ENCODE results near the gene DSN1. TPM values are rescaled to one million over a fixed set of nuclear protein-coding genes. Genes with fewer than 3 reads are reported as not detected.

The DSN1 gene
- polyA plus RNA-seq, 3 donors = 16.8 to 22.4 (median 20.5) TPM

DNA sequence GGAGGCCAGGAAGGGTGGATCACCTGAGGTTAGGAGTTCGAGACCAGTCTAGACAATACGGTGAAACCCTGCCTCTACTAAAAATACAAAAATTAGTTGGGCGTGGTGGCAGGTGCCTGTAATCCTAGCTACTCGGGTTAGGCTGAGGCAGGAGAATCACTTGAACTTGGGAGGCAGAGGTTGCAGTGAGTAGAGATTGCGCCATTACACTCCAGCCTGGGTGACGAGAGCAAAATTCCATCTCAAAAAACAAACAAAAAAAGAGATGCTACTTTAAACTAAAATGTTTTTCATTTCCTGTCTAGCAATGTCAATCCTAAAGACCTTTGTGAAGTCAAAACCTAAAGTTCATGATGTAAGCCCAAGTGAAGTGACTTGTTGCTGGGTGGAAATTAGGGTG lies 12.9 kb downstream of the DSN1 start:
- DNase-seq = no peak

DNA sequence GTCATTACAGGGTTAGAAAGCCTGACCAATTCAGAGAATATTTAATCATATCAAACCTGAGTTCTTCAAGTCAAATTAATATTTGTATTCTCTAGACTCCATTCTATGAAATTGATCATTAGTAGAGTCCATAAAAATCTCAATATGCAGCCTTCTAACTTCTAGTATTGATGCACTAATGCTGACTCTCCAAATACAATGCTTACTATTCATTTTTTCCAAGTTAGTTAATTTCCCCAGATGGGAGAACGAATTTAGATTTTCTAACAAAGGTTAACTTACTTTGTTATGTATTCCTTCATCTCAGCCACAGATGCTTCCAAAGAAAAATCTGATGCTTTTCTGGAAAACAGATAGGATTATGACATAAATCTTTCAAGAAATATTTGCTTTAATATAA lies 15.3 kb downstream of the DSN1 start:
- DNase-seq = no peak

DNA sequence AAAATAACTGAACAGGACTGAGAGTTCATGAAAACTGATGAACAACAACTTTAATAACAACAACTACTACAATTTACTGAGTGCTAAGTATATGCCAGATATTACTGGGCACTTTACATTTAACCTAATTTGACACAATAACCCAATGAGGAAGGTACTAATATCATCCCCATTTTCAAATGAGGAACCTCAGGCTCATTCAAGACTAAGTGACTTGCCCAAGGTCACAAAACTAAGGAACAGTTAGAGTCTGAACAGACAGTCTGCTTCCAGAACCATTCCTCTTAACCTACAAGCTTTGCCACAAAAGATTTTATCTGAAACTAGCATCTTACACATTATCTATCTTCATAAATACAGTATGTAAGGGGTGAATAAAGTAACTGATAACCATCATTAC lies 17.1 kb downstream of the DSN1 start:
- DNase-seq = no peak

DNA sequence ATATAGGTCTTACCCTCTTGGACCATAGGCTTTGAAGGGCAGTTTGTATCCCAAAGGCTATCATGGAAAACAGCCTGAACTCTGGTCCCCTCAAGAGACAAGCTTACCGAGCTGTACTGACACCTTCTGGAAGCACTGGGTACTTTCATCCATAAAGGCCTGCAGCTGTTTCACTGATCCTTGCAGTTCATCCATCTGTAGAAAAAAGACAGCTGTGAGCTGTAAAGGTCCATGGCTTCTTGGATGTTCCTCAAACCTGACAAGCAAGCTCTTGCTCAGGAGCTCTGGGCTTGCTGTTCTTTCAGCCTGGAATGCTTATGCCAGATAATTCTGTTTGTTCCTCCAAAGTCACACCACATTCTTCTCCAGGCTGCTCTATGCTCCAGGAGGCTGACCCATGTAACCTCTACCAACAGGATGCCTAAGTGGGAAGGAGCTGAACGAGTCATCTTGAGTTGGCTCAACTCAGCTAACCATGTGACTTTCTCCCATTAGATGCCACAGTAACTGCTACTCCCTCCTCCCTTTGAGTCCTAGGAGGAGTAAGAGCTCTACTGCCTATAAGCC lies 18.8 kb downstream of the DSN1 start:
- peak; percentile 70 for DNase-seq

DNA sequence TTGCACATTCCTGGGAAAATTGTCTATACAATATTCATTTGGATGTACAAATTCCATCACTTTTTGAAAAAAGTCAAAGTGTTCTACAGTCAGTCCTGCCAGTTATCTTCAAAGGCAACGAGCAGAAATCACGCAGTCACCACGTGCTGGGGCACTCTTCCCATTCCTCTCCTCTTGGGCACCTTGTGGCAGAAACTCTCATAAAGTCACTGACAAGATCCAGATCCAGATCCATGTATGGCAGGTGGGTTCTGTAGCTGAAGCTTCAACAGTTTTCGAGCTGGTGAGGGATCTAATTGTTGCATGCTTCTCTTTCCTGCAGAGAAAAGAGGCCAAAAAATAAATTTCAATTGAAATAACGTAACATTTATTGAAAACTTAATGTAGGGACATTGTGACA lies 21.0 kb downstream of the DSN1 start:
- DNase-seq = no peak

DNA sequence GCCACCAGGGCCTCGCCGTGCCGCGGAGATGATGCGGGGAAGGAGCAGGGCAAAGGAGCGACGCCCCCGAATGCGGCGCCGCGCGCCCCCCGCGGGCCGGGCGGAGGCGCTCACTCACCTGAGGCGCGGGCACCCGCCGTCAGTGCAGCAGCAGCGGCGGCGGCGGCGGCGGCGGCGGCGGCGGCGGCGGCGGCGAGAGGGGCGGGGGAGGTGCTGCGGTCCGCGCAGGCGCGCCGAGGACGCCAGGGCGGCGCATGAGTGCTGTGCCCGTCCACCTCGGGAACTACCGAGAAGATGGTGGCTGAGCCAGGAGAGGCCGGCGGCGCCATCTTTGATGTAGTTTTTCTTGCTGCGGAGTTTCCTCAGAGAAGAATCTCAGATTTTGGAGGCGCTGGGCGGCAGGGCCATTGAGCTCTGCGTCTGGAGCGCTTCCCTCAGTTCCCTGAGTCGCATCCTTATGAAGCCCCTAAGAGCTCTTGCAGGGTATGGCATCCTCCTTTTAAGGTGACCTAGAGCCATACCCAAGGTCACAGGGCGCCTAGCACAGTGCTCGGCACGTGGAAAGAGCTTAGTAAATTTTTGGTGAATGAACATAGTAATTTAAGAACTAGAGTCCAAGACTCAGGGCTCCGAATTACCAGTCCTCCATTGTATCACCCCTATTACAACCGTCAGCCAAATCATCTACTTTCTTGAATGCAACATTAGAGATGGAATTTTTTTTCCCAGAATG lies 27.5 kb downstream of the DSN1 start, which contains the start of gene NDRG3:
NDRG3 (minus strand) TSS at position 164 of the 733 bp plus-strand sequence. CDS start 24,355 bp downstream, outside the sequence.
- peak; percentile 94 for DNase-seq

DNA sequence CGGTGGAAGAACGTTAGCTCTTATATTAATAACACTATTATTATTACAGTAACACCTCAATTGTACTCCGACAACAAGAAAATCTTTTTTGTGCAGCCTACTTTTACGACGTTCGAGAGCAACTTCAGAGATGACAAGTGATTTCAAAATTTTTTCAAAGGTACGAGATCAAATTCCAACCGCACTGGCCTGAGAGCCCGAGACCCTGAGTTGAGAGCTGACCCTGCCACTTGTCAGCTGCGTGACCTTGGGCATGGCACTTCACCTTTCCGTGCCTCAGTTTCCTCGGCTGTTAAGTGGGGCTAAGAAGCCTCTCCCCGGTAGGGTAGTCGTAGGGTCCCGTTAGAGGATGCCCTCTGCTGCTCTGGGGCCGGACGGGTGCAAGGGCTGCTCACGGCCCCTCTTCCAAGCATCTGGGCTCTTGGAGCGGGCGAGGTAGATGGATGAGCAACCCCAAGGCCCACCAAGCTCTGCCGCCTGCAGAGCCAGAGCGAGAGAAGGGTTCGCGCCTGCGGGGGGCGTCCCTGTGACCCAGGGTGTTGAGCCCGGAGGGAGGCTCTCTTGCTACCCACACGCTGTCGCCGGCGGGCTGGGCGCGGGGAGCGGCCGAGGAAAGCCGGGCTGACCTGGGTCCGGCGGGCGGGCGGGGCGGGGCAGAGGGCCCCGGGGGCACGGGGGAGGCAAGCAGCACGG lies 28.2 kb downstream of the DSN1 start:
- DNase-seq = no peak

DNA sequence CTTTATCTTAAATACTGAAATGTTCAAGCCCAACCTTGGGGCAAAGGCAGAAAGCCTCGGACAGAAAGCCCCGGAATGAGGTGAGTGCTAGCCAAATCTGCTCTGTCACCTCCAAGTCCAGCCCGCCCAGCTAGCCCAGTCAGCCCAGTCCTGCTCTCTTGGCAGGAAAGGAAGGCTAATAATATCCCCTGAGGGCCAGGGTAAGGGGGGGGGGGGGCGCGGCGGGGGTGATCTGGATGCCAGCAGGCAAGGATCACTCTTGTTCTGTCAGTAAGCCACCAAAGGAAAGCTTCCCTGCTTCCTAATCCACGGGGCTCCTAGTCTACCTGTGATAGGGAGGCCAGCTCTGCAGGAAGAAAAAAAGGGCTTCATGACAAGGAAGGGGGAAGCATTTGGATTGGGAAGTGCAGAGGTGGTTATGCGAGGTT lies 28.8 kb downstream of the DSN1 start:
- DNase-seq = no peak

DNA sequence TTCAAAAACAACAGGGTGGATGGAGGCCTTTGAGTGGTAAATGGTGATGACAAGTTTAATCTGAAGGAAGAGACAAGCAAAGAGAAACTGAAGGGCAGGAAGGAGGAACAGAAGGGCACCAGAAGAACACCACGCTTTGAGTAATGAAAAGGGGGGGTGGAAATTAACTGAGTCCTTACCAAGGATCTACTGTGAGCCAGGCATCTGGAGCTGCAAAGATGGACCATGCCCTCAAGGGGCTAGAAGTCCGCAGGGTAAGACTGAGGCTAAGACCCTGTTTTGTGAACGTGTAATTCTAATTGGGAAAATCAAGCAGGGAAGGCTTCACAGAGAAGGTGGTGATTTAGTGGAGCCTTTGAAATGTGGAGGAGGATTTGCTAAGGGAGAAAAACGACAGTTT lies 29.3 kb downstream of the DSN1 start:
- no peak for DNase-seq

DNA sequence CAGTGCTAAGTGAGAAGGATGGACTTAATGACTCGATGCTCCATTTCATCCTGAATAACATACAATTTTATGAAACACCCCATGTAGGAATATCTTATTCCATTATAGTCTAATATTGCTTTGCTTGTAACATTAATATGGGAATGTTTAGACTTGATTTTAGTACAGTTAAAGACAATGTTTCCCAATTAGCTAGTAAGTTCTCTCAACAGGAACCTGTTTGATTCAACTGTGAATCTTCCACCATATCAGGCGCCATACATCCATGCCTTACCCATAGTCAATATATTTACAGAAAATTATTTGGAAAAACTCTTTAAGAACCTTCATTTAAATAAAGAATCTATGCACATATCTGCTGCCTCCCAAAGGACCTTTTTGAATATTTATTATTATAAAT lies 31.0 kb downstream of the DSN1 start:
- DNase-seq = no peak

DNA sequence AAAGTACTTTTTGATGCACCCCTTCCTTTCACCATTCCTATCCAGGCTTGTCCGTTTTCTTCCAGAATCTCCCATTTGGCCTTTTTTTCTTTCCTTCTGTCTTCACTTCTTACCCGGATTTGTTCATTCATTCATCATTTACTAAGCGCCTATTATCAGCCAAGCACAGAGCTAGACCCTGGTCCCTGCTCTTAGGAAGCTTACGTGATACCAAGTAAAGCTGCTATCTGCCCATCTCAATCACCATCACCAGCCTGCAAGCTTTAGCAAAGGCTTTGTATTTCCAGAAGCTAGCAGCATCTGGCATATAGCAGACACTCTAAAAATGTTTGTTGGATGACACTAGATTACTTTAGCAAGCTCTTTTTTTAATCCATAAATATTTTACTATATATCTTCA lies 32.5 kb downstream of the DSN1 start:
- DNase-seq = no peak

DNA sequence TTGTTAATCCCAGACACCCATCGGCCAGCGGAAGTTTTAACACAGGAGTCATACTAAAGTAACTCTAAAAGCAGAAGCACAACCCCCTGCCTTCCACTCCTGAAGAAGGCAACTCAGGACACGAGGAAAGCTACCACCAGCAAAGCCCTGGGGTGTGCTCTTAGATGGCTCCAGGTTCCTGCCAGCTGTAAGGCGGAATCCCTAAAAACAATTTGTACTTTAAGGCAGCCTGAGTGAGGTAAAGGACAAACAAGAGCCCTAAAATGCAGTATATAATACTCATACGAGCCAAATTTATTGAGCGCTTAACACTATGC lies 36.4 kb downstream of the DSN1 start:
- no peak for DNase-seq

DNA sequence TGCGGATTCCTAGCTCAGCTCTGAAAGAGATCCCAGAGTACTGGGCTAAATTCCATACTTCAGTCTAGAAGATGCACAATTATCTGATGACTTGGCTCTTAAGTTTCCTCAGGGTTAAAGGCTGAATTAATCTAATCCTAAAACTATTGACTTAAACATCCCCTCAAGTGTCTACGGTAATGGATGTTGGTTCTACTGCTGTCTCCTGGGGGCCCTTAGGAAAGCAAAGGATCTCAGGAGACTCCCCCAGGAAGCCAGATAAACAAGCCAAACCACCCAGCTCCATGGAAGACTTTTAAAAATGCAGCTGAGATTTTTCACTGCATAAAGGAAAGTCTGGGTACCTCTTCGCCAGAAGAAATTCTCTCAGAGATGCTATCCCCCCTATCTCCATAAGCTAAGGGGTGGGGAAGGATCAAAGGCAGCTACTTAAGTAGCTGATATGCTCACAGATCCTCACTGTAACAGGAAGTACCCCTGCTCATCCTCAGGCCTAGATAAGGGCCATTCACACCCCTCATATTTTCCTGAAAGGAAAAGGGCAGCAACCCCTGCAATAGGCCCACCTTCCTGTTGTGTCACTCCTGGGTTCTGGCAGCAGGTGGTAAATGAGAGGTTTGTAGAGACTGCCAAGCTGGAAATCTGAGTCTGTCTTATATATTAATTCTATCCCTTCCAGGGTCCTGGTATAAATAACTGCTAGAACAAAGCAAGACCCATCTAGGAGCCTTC lies 36.9 kb downstream of the DSN1 start:
- DNase-seq = no peak

DNA sequence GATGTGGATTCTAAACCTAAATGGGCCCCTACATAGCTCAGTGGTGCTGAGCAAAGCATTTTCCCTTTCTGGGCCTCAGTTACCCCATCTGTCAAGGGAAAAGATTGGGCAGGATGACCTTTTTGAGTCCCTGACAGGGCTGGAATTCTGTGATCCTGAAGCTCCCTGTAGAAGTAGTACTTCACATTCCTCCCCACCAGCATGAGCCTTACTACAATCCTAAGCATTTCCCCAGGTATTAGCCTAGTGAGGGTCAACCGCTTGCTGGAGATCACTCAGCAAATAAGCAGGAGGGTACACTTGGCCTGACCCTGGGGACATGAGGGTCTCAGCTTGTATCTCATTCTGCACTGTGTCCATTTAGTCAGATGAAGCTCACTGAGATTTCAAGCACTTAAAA lies 41.1 kb downstream of the DSN1 start:
- DNase-seq = no peak

DNA sequence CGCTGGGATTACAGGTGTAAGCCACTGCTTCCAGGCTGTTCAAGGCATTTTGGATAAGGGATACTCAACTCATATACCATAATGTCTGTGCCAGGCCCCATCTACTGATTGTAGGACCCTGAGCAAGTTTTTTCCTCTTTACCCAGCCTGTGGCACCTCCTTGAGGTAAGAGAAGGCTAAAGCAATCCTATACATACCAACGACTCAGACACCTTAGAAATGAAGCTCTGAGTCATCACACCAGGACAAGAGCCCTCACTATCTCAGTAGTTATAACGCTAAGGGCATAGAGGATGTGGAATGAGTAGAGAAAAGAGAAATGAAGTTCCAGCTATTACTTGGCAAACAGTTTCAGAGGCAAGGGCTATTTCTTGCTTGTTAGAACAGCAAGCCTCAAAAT lies 44.6 kb downstream of the DSN1 start:
- DNase-seq = no peak

DNA sequence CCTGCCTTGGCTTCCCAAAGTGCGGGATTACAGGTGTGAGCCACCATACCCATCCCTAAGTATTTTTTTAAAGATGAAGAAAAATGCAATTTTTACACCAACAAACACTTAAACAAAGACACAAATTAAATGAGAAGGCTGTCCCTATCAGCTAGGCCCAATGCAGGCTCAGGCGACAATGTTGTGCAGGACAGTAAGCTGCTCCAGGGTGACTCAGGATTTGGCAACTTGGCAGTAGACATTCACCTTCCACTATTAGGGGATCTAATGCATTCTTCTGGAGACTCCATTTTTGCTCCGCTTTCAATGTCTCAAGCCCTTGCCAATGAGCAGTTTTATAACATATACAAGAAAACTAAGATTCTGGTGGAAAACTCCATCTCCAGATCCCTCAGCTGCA lies 47.4 kb downstream of the DSN1 start:
- DNase-seq = no peak

DNA sequence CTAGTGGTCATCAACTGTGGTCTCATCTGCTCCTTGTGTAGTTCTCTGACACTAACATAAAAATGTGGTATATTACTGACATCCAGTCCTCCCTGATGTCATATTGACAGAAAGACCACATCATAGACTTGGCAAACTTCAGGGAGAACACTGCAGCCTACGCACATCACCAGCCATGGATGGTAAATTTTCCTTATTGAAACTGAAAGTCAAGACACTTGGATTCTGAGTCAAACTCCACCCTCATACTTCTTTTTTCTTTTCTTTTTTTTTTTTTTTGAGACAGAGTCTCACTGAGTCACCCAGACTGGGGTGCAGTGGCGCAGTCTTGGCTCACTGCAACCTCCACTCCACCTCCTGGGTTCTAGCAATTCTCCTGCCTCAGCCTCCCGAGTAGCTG lies 53.1 kb downstream of the DSN1 start:
- no peak for DNase-seq

DNA sequence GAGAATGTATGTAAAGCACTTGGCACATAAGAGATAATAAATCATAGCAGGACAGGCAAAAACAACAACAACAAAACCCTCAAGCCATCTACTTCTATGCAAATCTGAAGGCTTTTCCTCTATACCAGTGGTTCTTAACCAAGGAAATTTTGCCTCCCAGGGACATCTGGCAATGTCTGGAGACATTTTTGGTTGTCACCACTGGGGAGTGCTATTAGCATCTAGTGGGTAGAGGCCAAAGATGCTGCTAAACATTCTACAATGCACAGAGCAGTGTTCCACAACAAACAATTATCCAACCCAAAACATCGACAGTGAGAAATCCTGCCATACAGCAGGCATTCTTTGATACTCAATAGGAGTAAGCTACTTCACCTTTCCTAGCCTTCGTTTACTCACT lies 55.9 kb downstream of the DSN1 start:
- DNase-seq = no peak

DNA sequence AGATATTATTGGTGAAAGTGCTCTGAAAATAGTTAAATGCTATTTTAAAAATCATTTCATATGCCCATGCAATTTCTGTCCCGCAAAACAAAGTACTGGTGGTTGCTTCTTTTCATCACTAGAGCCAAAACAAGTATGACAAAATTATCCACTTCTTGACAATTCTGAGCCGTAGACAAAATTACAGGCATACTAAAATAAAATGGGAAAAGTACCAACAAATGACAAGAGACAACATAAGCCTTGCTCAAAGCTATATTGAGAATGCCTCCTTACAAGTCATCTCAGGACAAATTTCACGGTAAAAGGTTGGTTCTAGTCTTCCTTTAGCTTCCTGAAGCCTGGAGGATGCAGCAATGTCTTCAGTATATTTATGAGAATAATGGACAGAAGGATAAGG lies 56.5 kb downstream of the DSN1 start:
- no peak for DNase-seq

DNA sequence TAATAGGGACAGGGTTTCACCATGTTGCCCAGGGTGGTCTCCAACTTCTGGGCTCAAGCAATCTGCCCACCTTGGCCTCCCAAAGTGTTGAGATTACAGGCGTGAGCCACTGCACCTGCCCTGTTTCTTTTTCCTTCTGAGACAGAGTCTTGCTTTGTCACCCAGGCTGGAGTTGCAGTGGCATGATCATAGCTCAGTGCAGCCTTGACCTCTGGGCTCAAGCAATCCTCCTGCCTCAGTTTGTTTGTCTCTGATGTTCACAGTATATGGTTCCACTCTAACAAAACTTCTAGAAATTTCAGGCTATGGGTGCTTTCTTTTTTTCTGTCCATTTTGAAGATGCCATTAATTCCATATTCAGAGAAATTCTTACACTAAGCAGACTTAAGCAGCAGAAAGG lies 60.8 kb downstream of the DSN1 start:
- DNase-seq = no peak

DNA sequence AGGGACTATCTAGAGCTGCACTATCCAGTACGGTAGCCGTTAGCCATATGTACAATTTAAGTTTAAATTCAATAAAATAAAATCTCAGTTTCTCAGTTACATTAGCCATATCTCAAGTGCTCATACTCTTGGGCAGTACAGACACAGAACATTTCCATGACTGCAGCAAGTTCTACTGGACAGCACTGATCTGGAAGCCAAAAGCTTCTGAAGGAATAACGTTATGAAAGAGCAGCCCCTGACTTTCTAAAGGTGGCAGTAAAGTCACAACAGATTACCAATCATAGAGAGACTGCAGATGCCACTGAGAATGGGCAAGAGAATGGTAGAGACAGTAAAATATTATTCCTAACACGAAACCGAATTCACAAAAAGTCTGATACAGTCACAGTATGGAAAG lies 64.4 kb downstream of the DSN1 start:
- DNase-seq = no peak

DNA sequence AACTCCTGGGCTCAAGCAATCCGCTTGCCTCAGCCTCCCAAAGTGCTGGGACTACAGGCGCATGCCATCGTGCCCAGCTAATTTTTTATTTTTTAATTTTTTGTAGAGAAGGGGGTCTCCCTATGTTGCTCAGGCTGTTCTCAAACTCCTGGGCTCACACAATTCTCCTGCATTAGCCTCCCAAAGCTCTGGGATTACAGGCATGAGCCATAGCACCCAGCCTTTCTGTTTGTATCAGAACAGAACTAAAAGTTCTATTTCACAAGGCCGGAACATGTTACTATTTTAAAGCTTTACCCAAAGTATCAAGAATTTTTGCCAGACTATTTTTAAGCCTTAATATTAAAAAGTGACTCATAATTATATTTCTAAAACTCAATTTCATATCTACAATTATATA lies 70.0 kb downstream of the DSN1 start:
- DNase-seq = no peak

Measured in renal pelvis (tissue), 4 donors.